ENCODE results near the gene IGF1. TPM values are rescaled to one million over a fixed set of nuclear protein-coding genes. Genes with fewer than 3 reads are reported as not detected.

Gene IGF1
- total and polyA plus RNA-seq, 2 experiments from 2014 or later = not detected

- TF ChIP-seq CTCF (IDR thresholded peaks at IDR 0.05; ENCODE audit: low read depth, low read length) = no peak
- Histone ChIP-seq H3K4me1 (ENCODE audit: low read depth) (no peaks in the 10 kb centered on the region), H3K27me3 (no peaks in the 10 kb centered on the region), H3K9me3 (ENCODE audit: low read depth) (no peaks in the 10 kb centered on the region), H3K36me3 (no peaks in the 10 kb centered on the region), H3K4me3 (no peak overlapping the region), H3K27ac (no peak overlapping the region)
- DNase-seq (ENCODE audit: low read depth in 1 of 2, low spot score in 1 of 2) = no peak
These were observed 32.2 kb upstream of the IGF1 start for GRCh38 chr12:102512523-102512922.

GRCh38 chr12:102511575-102511974, 31.2 kb upstream of the IGF1 start:
- Histone ChIP-seq H3K36me3 (no peaks in the 10 kb centered on the region), H3K27me3 (no peaks in the 10 kb centered on the region), H3K4me1 (ENCODE audit: low read depth) (no peaks in the 10 kb centered on the region), H3K27ac (no peak overlapping the region), H3K9me3 (ENCODE audit: low read depth) (no peaks in the 10 kb centered on the region), H3K4me3 (no peak overlapping the region)
- DNase-seq (ENCODE audit: low read depth in 1 of 2, low spot score in 1 of 2) = no peak
- TF ChIP-seq CTCF (IDR thresholded peaks at IDR 0.05; ENCODE audit: low read depth, low read length) = no peak

- no peaks in the 10 kb centered on the region for H3K9me3 ChIP-seq (ENCODE audit: low read depth)
- TF ChIP-seq CTCF (IDR thresholded peaks at IDR 0.05; ENCODE audit: low read depth, low read length) = no peak
- H3K27me3 ChIP-seq = no peaks in the 10 kb centered on the region
- DNase-seq (ENCODE audit: low read depth in 1 of 2, low spot score in 1 of 2) = no peak
- no peaks in the 10 kb centered on the region for H3K4me1 ChIP-seq (ENCODE audit: low read depth)
- no peak overlapping the region for H3K27ac ChIP-seq
- no peak overlapping the region for H3K4me3 ChIP-seq
- no peaks in the 10 kb centered on the region for H3K36me3 ChIP-seq
These were observed 30.1 kb upstream of the IGF1 start for GRCh38 chr12:102510463-102510862.

GRCh38 chr12:102510031-102510430, 29.7 kb upstream of the IGF1 start:
- Histone ChIP-seq H3K27ac (no peak overlapping the region), H3K4me3 (no peak overlapping the region), H3K36me3 (no peaks in the 10 kb centered on the region), H3K9me3 (ENCODE audit: low read depth) (no peaks in the 10 kb centered on the region), H3K4me1 (ENCODE audit: low read depth) (no peaks in the 10 kb centered on the region), H3K27me3 (no peaks in the 10 kb centered on the region)
- no peak for DNase-seq (ENCODE audit: low read depth in 1 of 2, low spot score in 1 of 2)
- TF ChIP-seq CTCF (IDR thresholded peaks at IDR 0.05; ENCODE audit: low read depth, low read length) = no peak

GRCh38 chr12:102509123-102509626, 28.8 kb upstream of the IGF1 start:
- DNase-seq (ENCODE audit: low read depth in 1 of 2, low spot score in 1 of 2) = no peak
- Histone ChIP-seq H3K4me3 (no peak overlapping the region), H3K36me3 (no peaks in the 10 kb centered on the region), H3K9me3 (ENCODE audit: low read depth) (no peaks in the 10 kb centered on the region), H3K4me1 (ENCODE audit: low read depth) (no peaks in the 10 kb centered on the region), H3K27ac (no peak overlapping the region), H3K27me3 (no peaks in the 10 kb centered on the region)
- TF ChIP-seq CTCF (IDR thresholded peaks at IDR 0.05; ENCODE audit: low read depth, low read length) = no peak

GRCh38 chr12:102508052-102508451, 27.7 kb upstream of the IGF1 start:
- Histone ChIP-seq H3K27me3 (no peaks in the 10 kb centered on the region), H3K36me3 (no peaks in the 10 kb centered on the region), H3K4me3 (no peak overlapping the region), H3K4me1 (ENCODE audit: low read depth) (no peaks in the 10 kb centered on the region), H3K27ac (no peak overlapping the region), H3K9me3 (ENCODE audit: low read depth) (no peaks in the 10 kb centered on the region)
- no peak for DNase-seq (ENCODE audit: low read depth in 1 of 2, low spot score in 1 of 2)
- TF ChIP-seq CTCF (IDR thresholded peaks at IDR 0.05; ENCODE audit: low read depth, low read length) = no peak

Measured in cardiac muscle cell (in vitro differentiated cells and primary cell).